K562 (cell line): Measurements from ENCODE around the gene SESN3.

ENCODE experiments used
- E2F1 ChIP-seq: sonication (generic); formaldehyde crosslinking; IDR thresholded peaks from 2 replicates; pipeline ENCODE4 v1.8.1; 2023; ENCODE audit warnings: mild to moderate bottlenecking, missing genetic modification reagents, moderate library complexity
- EZH2 ChIP-seq: IDR thresholded peaks from 2 replicates; pipeline ENCODE4 v1.6.1; 2012; ENCODE audit warnings: low read depth, mild to moderate bottlenecking, inconsistent platforms, low read length, borderline replicate concordance
- HNRNPH1 ChIP-seq: fragments of 200-400 bp; formaldehyde crosslinking; optimal IDR thresholded peaks from 2 replicates; pipeline ENCODE3; 2017; ENCODE audit warnings: low read depth, mild to moderate bottlenecking, low read length, moderate library complexity
- JUNB ChIP-seq: fragments of 450-650 bp; formaldehyde crosslinking; conservative IDR thresholded peaks from 2 replicates; pipeline ENCODE4 v1.4.0; 2020; ENCODE audit warnings: mild to moderate bottlenecking
- POLR2A ChIP-seq: fragments of 450-650 bp; conservative IDR thresholded peaks from 2 replicates; pipeline ENCODE4 v1.6.1; 2016
- RBFOX2 ChIP-seq: fragments of 200-400 bp; formaldehyde crosslinking; IDR thresholded peaks from 2 replicates; pipeline ENCODE4 v1.6.1; 2017; ENCODE audit warnings: low read depth, mild to moderate bottlenecking, low read length, moderate library complexity
- SMARCC2 ChIP-seq: fragments of 450-650 bp; IDR thresholded peaks from 2 replicates; pipeline ENCODE4 v1.6.1; 2017; ENCODE audit warnings: antibody characterized with exemption, moderate library complexity, mild to moderate bottlenecking, low read depth
- ZNF121 ChIP-seq: sonication (generic); formaldehyde crosslinking; conservative IDR thresholded peaks from 2 replicates; pipeline ENCODE4 v1.8.0; 2022; ENCODE audit warnings: missing genetic modification reagents
- ZNF143 ChIP-seq: sonication (generic); formaldehyde crosslinking; IDR thresholded peaks from 2 replicates; pipeline ENCODE4 v1.9.0; 2022; ENCODE audit warnings: mild to moderate bottlenecking, missing genetic modification reagents
- ZNF280B ChIP-seq: fragments of 250-450 bp; sonication (Bioruptor Pico); IDR thresholded peaks from 2 replicates; pipeline ENCODE4 v1.5.1; 2021; ENCODE audit warnings: mild to moderate bottlenecking
- TF ChIP-seq, protein P1 (sequence below): sonication (generic); formaldehyde crosslinking; IDR thresholded peaks from 2 replicates; pipeline ENCODE4 v1.8.0; 2022; ENCODE audit warnings: mild to moderate bottlenecking, missing genetic modification reagents
- TF ChIP-seq, protein P2 (sequence below): fragments of 450-650 bp; conservative IDR thresholded peaks from 2 replicates; pipeline ENCODE4 v1.6.1; 2016; ENCODE audit warnings: missing genetic modification characterization, low read depth, mild to moderate bottlenecking, missing compliant biosample characterization, moderate library complexity

DNA sequence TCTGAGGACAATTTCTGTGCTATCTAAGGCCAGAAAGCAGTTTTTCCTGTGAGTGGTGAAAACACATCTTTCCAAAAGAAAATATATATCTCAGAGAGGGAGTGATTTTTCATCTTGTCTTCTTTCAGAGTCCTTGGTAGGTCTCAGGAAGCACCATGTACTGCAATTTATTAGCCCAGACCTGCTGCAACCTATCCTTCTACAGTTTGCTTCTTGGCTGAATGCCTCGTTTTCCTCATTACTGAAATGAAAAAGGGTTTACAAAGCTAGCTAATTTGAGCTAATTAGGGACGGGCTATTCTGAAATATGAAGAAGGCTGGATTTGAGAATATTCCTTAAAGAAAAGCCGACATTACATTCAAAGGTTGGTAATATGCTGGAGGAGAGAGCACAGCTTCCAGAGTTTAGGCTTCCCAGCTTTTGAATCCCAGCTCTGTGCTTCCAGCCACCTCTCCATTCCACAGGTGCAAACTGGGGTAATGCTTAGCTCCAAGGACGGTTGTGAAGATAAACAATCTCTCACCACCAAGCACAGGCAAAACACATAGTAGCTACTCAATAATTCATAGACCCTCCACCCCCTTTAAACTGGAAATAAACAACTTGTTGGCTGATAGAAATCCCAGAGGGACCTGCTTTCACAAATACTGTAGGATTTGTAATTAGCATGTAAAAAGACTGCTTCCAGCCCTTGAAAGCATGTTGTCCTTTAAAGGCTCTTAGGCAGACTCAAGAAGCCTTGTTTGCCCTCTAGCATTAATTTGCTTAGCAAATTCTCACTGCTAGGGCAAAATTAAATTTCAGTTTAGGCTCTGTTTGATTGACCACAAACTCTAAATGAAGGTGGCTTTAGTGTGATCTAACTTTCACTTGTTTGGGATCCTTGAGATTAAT, 24.5 kb upstream of the SESN3 start:
- TF ChIP-seq, protein P1, sequence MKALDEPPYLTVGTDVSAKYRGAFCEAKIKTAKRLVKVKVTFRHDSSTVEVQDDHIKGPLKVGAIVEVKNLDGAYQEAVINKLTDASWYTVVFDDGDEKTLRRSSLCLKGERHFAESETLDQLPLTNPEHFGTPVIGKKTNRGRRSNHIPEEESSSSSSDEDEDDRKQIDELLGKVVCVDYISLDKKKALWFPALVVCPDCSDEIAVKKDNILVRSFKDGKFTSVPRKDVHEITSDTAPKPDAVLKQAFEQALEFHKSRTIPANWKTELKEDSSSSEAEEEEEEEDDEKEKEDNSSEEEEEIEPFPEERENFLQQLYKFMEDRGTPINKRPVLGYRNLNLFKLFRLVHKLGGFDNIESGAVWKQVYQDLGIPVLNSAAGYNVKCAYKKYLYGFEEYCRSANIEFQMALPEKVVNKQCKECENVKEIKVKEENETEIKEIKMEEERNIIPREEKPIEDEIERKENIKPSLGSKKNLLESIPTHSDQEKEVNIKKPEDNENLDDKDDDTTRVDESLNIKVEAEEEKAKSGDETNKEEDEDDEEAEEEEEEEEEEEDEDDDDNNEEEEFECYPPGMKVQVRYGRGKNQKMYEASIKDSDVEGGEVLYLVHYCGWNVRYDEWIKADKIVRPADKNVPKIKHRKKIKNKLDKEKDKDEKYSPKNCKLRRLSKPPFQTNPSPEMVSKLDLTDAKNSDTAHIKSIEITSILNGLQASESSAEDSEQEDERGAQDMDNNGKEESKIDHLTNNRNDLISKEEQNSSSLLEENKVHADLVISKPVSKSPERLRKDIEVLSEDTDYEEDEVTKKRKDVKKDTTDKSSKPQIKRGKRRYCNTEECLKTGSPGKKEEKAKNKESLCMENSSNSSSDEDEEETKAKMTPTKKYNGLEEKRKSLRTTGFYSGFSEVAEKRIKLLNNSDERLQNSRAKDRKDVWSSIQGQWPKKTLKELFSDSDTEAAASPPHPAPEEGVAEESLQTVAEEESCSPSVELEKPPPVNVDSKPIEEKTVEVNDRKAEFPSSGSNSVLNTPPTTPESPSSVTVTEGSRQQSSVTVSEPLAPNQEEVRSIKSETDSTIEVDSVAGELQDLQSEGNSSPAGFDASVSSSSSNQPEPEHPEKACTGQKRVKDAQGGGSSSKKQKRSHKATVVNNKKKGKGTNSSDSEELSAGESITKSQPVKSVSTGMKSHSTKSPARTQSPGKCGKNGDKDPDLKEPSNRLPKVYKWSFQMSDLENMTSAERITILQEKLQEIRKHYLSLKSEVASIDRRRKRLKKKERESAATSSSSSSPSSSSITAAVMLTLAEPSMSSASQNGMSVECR (CRISPR knock-in tag) = no peak
- TF ChIP-seq EZH2 = no peak
- no peak for TF ChIP-seq ZNF143 (CRISPR knock-in tag)
- TF ChIP-seq SMARCC2 = no peak
- TF ChIP-seq, protein P2, sequence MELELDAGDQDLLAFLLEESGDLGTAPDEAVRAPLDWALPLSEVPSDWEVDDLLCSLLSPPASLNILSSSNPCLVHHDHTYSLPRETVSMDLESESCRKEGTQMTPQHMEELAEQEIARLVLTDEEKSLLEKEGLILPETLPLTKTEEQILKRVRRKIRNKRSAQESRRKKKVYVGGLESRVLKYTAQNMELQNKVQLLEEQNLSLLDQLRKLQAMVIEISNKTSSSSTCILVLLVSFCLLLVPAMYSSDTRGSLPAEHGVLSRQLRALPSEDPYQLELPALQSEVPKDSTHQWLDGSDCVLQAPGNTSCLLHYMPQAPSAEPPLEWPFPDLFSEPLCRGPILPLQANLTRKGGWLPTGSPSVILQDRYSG (tag) = no peak
- no peak for TF ChIP-seq JUNB
- no peak for TF ChIP-seq ZNF121 (CRISPR knock-in tag)
- no peak for TF ChIP-seq HNRNPH1
- TF ChIP-seq ZNF280B = no peak
- no peak for TF ChIP-seq RBFOX2
- no peak for TF ChIP-seq E2F1
- no peak for TF ChIP-seq POLR2A
